Kidney (tissue), 14 donors: ENCODE measurements around the gene WNK2. TPM values are rescaled to one million over a fixed set of nuclear protein-coding genes. Genes with fewer than 3 reads are reported as not detected.
"Not testable (repeated sequence)": the region's sequence is repeated elsewhere in the genome, so short reads cannot be mapped to it uniquely, and the experiment has no call there.

ENCODE experiments used
- DNase-seq, 5 donors: peaks; one replicate each; pipeline ENCODE4 v3.0.0-alpha.2; 2013 to 2020
- FAIRE-seq: peaks from 2 replicates; lab custom pipeline; 2012; peaks lifted over from hg19 to GRCh38; lab: Jason Lieb, UNC
- H3K27ac ChIP-seq, 2 donors: one replicate each; pipeline ENCODE4 v1.7.0; 2013; ENCODE audit warnings: low read depth in 2 of 2, low read length in 2 of 2, inconsistent platforms in 1 of 2
- H3K27me3 ChIP-seq: one replicate; pipeline ENCODE4 v1.7.1; 2013; ENCODE audit warnings: low read length, inconsistent platforms; ENCODE audit not compliant: control insufficient read depth, insufficient read depth
- H3K36me3 ChIP-seq, 3 donors: one replicate each; pipeline versions ENCODE4 v1.7.0 to v1.7.1; 2013; ENCODE audit warnings: low read length in 3 of 3, control low read depth in 1 of 3, inconsistent platforms in 1 of 3; ENCODE audit not compliant: insufficient read depth in 3 of 3, control insufficient read depth in 2 of 3
- H3K4me1 ChIP-seq, 3 donors: one replicate each; pipeline versions ENCODE4 v1.7.0 to v1.7.1; 2013; ENCODE audit warnings: low read length in 3 of 3, inconsistent platforms in 1 of 3, low read depth in 1 of 3; ENCODE audit not compliant: control insufficient read depth in 2 of 3, insufficient read depth in 2 of 3
- H3K4me3 ChIP-seq, 3 donors: one replicate each; pipeline versions ENCODE4 v1.7.0 to v1.8.1; 2013; ENCODE audit warnings: low read length in 3 of 3, control low read depth in 1 of 3, inconsistent platforms in 1 of 3
- H3K9ac ChIP-seq, 3 donors: one replicate each; pipeline versions ENCODE4 v1.7.0 to v1.7.1; 2013; ENCODE audit warnings: low read length in 3 of 3, control low read depth in 1 of 3, inconsistent platforms in 1 of 3
- H3K9me3 ChIP-seq, 3 donors: one replicate each; pipeline versions ENCODE4 v1.7.0 to v1.7.1; 2013; ENCODE audit warnings: low read length in 3 of 3, control low read depth in 1 of 3, inconsistent platforms in 1 of 3; ENCODE audit not compliant: control insufficient read depth in 2 of 3, insufficient read depth in 1 of 3
- CTCF ChIP-seq: IDR thresholded peaks from 3 replicates; pipeline ENCODE4 v1.5.1; 2012; ENCODE audit warnings: mild to moderate bottlenecking, moderate library complexity, borderline replicate concordance; ENCODE audit not compliant: insufficient read depth; ENCODE audit errors: extremely low read depth
- intact Hi-C: fragments of 100-400 bp; cut with DNase I; formaldehyde crosslinking; loops from one replicate; pipeline ENCODE4 v1.11.1; 2022
- polyA plus RNA-seq: library from polyadenylated mRNA; stranded (reverse); fragments of 350-450 nt; fragmentation: Illumina TruSeq; extraction: RNeasy Lipid Tissue Mini Kit (QIAGEN cat#74804); gene quantifications from one replicate; pipeline ENCODE4 v1.2.3, GENCODE V29; 2014; ENCODE audit warnings: low read depth, low replicate concordance; ENCODE audit not compliant: insufficient read depth
- total RNA-seq: library from RNA; stranded (reverse); fragmentation: NEBNext Ultra II Directional; extraction: Animal tissue kit (Norgen Biotek cat#: 25700); gene quantifications from one replicate; pipeline ENCODE4 v1.2.1, GENCODE V29; 2021
- donor health status: control.
- donor health status: control.
- donor health status: control.
- donor health status: control.
- donor health status: control.
- donor health status: DM: yes; HTN: yes; CAD: no.
- donor health status: Normal renal cell carcinoma (clear cell type).

WNK2 gene
- total and polyA plus RNA-seq, 2 donors from 2014 or later = 1.5 to 4.8 TPM

GRCh38 chr9:93366119-93366447 lies 182.1 kb downstream of the WNK2 start:
- Histone ChIP-seq H3K9ac (no peak overlapping the region), H3K9me3 (peaks cover 0 to 5% (median 0%) of the 10 kb centered on the region in 3 donors), H3K27me3 (no peaks in the 10 kb centered on the region), H3K36me3 (no peaks in the 10 kb centered on the region), H3K27ac (no peak overlapping the region), H3K4me1 (no peaks in the 10 kb centered on the region), H3K4me3 (no peak overlapping the region)
- no peak for FAIRE-seq
- no peak for DNase-seq
- intact Hi-C loops = no loop called here
- no peak for TF ChIP-seq CTCF

- FAIRE-seq, H3K9me3 ChIP-seq, intact Hi-C loops, H3K4me3 ChIP-seq, H3K9ac ChIP-seq, H3K27ac ChIP-seq, H3K36me3 ChIP-seq, DNase-seq, H3K27me3 ChIP-seq, H3K4me1 ChIP-seq: not testable (repeated sequence)
Observed at GRCh38 chr9:93366486-93366885, 182.5 kb downstream of the WNK2 start.

- intact Hi-C loops = no loop called here
- FAIRE-seq (no peak), DNase-seq (no peak)
- Histone ChIP-seq H3K9me3 (no peaks in the 10 kb centered on the region), H3K4me3 (no peak overlapping the region), H3K27me3 (no peaks in the 10 kb centered on the region), H3K36me3 (no peaks in the 10 kb centered on the region), H3K4me1 (no peaks in the 10 kb centered on the region), H3K9ac (no peak overlapping the region), H3K27ac (no peak overlapping the region)
- no peak for TF ChIP-seq CTCF
Observed at GRCh38 chr9:93368437-93368836, 184.5 kb downstream of the WNK2 start.

GRCh38 chr9:93369686-93370085 lies 185.7 kb downstream of the WNK2 start:
- DNase-seq (no peak), FAIRE-seq (no peak)
- Histone ChIP-seq H3K4me3 (no peak overlapping the region), H3K36me3 (no peaks in the 10 kb centered on the region), H3K9me3 (no peaks in the 10 kb centered on the region), H3K4me1 (no peaks in the 10 kb centered on the region), H3K27ac (no peak overlapping the region), H3K9ac (no peak overlapping the region), H3K27me3 (no peaks in the 10 kb centered on the region)
- no peak for TF ChIP-seq CTCF
- intact Hi-C loops = no loop called here

Other genes starting within 250 kb of the WNK2 start
- gene FGD3, start 236.6 kb upstream of the WNK2 start, total RNA-seq = 12.1 TPM
- gene FGD3, start 236.6 kb upstream of the WNK2 start, polyA plus RNA-seq = 7.4 TPM
- 12.2 TPM for gene SUSD3, start 125.4 kb upstream of the WNK2 start, total RNA-seq
- 34.6 TPM for gene SUSD3, start 125.4 kb upstream of the WNK2 start, polyA plus RNA-seq
- gene CARD19, start 87.9 kb upstream of the WNK2 start, total RNA-seq = 44.5 TPM
- gene CARD19, start 87.9 kb upstream of the WNK2 start, polyA plus RNA-seq = 49.3 TPM
- gene NINJ1, start 49.9 kb upstream of the WNK2 start, total RNA-seq = 56.3 TPM
- 149 TPM for gene NINJ1, start 49.9 kb upstream of the WNK2 start, polyA plus RNA-seq